Measurements from ENCODE around the gene RAPSN. TPM values are rescaled to one million over a fixed set of nuclear protein-coding genes. Genes with fewer than 3 reads are reported as not detected.

RAPSN gene
- total RNA-seq, 4 donors from 2014 or later, result 0.67 TPM; not detected in 3

DNA sequence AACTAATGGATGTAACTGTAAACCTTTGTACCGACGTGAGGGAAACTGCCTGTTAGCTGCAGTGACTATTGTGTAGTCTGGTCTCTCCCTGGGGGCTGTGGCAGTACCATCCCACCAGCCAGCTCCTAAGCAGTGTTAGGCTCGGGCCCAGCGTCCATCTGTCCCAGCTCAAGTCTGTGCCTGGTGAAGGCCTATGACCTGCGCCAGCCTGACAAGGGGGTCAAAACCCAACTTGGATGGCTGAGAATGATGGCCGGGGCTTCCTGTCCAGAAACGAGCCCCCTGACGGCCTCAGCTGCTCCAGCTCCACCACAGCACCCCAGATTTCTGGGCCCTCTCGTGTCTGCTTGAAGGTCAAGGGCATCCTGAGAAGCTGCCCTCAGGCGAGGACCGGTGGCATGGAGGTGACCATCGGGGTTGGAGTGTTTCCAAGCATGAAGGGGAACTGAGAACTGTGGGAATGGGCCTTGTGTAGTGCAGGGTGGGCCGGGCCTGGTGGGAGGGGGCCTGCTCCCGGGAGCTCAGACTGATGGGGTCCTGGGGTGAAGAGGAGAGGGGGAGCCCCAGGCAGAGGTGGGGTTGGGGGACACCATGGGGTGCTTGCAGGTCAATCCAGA, 56.3 kb downstream of the RAPSN start:
- TF ChIP-seq POLR2A (IDR thresholded peaks at IDR 0.05), result no peak
- TF ChIP-seq, protein P1, sequence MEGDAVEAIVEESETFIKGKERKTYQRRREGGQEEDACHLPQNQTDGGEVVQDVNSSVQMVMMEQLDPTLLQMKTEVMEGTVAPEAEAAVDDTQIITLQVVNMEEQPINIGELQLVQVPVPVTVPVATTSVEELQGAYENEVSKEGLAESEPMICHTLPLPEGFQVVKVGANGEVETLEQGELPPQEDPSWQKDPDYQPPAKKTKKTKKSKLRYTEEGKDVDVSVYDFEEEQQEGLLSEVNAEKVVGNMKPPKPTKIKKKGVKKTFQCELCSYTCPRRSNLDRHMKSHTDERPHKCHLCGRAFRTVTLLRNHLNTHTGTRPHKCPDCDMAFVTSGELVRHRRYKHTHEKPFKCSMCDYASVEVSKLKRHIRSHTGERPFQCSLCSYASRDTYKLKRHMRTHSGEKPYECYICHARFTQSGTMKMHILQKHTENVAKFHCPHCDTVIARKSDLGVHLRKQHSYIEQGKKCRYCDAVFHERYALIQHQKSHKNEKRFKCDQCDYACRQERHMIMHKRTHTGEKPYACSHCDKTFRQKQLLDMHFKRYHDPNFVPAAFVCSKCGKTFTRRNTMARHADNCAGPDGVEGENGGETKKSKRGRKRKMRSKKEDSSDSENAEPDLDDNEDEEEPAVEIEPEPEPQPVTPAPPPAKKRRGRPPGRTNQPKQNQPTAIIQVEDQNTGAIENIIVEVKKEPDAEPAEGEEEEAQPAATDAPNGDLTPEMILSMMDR (IDR thresholded peaks at IDR 0.05), result no peak
- intact Hi-C loops (cut with DNase I), result no loop called here
- WGBS, 2 donors, result 74 to 83% methylated on average over 11 to 12 of the region's 14 CpGs

DNA sequence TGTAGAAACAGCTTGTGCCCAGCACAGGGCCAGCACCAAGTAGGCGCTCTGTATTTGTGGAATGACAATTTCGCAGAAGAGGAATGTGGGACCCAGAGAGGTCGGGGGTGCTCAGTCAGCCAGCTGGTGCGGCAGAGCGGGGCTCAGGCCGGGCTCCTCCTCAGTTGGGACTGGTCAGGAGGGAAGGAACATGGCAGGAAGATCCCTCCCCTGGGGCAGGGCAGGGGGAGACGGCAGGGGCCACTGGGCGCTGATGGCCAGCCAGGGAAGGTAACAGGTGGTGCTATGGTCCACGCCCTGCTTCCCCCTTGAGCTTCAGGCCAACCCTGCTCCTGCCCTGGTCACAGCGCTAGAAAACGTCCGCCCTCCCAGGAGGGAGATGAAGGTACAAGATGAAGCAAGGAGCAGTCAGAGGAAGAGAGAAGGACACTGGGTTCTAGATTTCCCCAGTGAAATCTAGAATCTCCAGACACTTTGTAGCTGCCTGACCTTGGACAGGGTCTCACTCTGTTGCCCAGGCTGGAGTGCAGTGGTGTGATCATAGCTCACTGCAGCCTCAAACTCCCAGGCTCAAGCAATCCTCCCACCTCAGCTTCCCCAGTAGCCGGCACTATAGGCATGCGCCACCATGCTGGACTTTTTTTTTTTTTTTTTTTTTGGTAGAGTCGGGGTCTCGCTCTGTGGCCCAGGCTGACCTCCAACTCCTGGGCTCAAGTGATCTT, 57.1 kb downstream of the RAPSN start:
- no peak overlapping the region for H3K4me3 ChIP-seq (replicated peaks in 1 of 3)
- H3K27ac ChIP-seq, result no peak overlapping the region
- H3K9me3 ChIP-seq, result no peaks in the 10 kb centered on the region
- intact Hi-C loops (cut with DNase I), result no loop called here
- H3K4me1 ChIP-seq, result peaks cover 0 to 14% of the 10 kb centered on the region in 2 donors
- DNase-seq, result no peak
- TF ChIP-seq, protein P1 (IDR thresholded peaks at IDR 0.05), result no peak
- no peak for TF ChIP-seq POLR2A (IDR thresholded peaks at IDR 0.05)
- no peaks in the 10 kb centered on the region for H3K36me3 ChIP-seq
- H3K27me3 ChIP-seq, result no peaks in the 10 kb centered on the region
- WGBS, 2 donors, result 94% methylated on average over 16 of the region's 16 CpGs

More for the DNA sequence above, 56.3 kb downstream of the RAPSN start:
- no peaks in the 10 kb centered on the region for H3K27me3 ChIP-seq
- peaks cover 0 to 14% of the 10 kb centered on the region in 2 donors for H3K4me1 ChIP-seq
- no peak for DNase-seq
- H3K27ac ChIP-seq, result no peak overlapping the region
- H3K9me3 ChIP-seq, result no peaks in the 10 kb centered on the region
- no peak overlapping the region for H3K4me3 ChIP-seq (replicated peaks in 1 of 3)
- H3K36me3 ChIP-seq, result no peaks in the 10 kb centered on the region

DNA sequence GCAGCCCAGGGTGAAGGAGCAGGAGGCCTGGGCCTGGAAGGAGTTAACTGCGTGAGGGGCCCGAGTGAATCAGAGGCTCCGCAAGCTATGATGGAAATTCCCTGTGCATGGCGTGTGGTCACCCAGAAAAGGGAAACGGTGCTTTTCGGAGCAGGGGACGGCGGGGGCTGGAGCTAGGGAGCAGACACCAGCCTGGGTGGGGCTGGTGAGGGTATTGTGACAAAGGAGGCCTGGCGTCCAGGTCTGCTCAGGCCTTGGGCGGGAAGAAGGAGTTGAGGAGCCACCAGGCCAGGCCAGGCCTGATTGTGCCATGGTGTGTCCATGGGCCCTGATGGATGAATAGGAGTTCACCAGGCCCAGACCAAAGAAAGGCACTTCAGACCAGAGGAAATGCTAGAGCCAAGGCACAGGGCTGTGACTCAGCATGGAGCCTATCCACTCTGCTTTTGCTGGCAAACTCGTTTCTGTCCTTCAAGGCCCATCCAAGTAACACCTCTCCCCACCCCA, 57.8 kb downstream of the RAPSN start:
- Histone ChIP-seq H3K27ac (no peak overlapping the region), H3K4me3 (replicated peaks in 1 of 3) (no peak overlapping the region), H3K36me3 (no peaks in the 10 kb centered on the region), H3K9me3 (no peaks in the 10 kb centered on the region), H3K4me1 (peaks cover 0 to 14% of the 10 kb centered on the region in 2 donors), H3K27me3 (no peaks in the 10 kb centered on the region)
- DNase-seq, result no peak
- TF ChIP-seq, protein P1 (IDR thresholded peaks at IDR 0.05), result no peak
- TF ChIP-seq POLR2A (IDR thresholded peaks at IDR 0.05), result no peak
- 91 to 95% methylated on average over 11 of the region's 11 CpGs for WGBS, 2 donors
- intact Hi-C loops (cut with DNase I), result no loop called here

DNA sequence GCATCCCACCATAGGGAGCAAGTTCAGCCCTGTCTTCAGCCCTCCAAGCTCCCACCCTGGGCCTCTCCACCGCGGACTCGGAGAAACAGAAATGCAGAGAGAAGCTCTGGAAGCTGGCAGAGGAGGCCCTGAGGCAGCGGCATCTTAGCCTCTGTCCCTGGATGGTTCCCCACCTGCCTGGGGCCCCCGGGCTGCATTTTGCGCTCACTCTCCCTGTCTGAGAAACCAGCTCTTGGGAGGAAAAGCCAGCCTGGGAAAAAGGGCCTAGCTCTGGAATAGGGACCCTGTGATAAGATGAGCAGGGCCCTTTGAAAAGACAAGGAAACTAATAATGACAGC, 58.5 kb downstream of the RAPSN start:
- DNase-seq, result no peak
- no peaks in the 10 kb centered on the region for H3K36me3 ChIP-seq
- intact Hi-C loops (cut with DNase I), result no loop called here
- H3K4me3 ChIP-seq (replicated peaks in 1 of 3), result no peak overlapping the region
- 96 to 97% methylated on average over 6 of the region's 6 CpGs for WGBS, 2 donors
- TF ChIP-seq, protein P1 (IDR thresholded peaks at IDR 0.05), result no peak
- TF ChIP-seq POLR2A (IDR thresholded peaks at IDR 0.05), result no peak
- H3K27ac ChIP-seq, result no peak overlapping the region
- H3K4me1 ChIP-seq, result peaks cover 0 to 11% of the 10 kb centered on the region in 2 donors
- H3K27me3 ChIP-seq, result no peaks in the 10 kb centered on the region
- H3K9me3 ChIP-seq, result no peaks in the 10 kb centered on the region
